ENCODE measurements around the gene ADSL. TPM values are rescaled to one million over a fixed set of nuclear protein-coding genes. Genes with fewer than 3 reads are reported as not detected.
"Not testable (repeated sequence)": the region's sequence is repeated elsewhere in the genome, so short reads cannot be mapped to it uniquely, and the experiment has no call there.

Gene ADSL
- total RNA-seq, 1 donor = 107 TPM

- H3K4me3 ChIP-seq (ENCODE audit: low read depth, low read length) = no peak overlapping the region
- no peak for TF ChIP-seq CTCF (IDR thresholded peaks at IDR 0.05; ENCODE audit: insufficient read depth, low read length)
- no peak for DNase-seq (ENCODE audit: low read depth)
Observed at GRCh38 chr22:40309631-40310030, 36.7 kb upstream of the ADSL start.

- H3K4me3 ChIP-seq (ENCODE audit: low read depth, low read length) = peak overlapping the region; percentile 29
- no peak for TF ChIP-seq CTCF (IDR thresholded peaks at IDR 0.05; ENCODE audit: insufficient read depth, low read length)
- peak; percentile 93 for DNase-seq (ENCODE audit: low read depth)
Observed at GRCh38 chr22:40310081-40310767, 36.1 kb upstream of the ADSL start.

GRCh38 chr22:40310768-40311120 is 35.6 kb upstream of the ADSL start:
- H3K4me3 ChIP-seq (ENCODE audit: low read depth, low read length) = peak overlapping the region; percentile 29
- DNase-seq (ENCODE audit: low read depth) = no peak
- TF ChIP-seq CTCF (IDR thresholded peaks at IDR 0.05; ENCODE audit: insufficient read depth, low read length) = no peak

GRCh38 chr22:40311646-40312045 is 34.7 kb upstream of the ADSL start:
- not testable (repeated sequence) for H3K4me3 ChIP-seq (ENCODE audit: low read depth, low read length); DNase-seq (ENCODE audit: low read depth)

- no peak for TF ChIP-seq CTCF (IDR thresholded peaks at IDR 0.05; ENCODE audit: insufficient read depth, low read length)
- H3K4me3 ChIP-seq (ENCODE audit: low read depth, low read length) = no peak overlapping the region
- DNase-seq (ENCODE audit: low read depth) = no peak
Observed at GRCh38 chr22:40312050-40312449, 34.2 kb upstream of the ADSL start.

GRCh38 chr22:40313007-40313406 is 33.3 kb upstream of the ADSL start:
- DNase-seq (ENCODE audit: low read depth) = no peak
- no peak for TF ChIP-seq CTCF (IDR thresholded peaks at IDR 0.05; ENCODE audit: insufficient read depth, low read length)
- H3K4me3 ChIP-seq (ENCODE audit: low read depth, low read length) = no peak overlapping the region

GRCh38 chr22:40314041-40314440 is 32.3 kb upstream of the ADSL start:
- DNase-seq (ENCODE audit: low read depth) = no peak
- H3K4me3 ChIP-seq (ENCODE audit: low read depth, low read length) = no peak overlapping the region
- no peak for TF ChIP-seq CTCF (IDR thresholded peaks at IDR 0.05; ENCODE audit: insufficient read depth, low read length)
